RWPE1 (cell line): ENCODE data around the gene RTN4.

ENCODE experiments used
- CTCF ChIA-PET: fragments of 350-600 bp; sonication (Branson Sonifier 250); formaldehyde crosslinking; extraction: SDS; loops from one replicate; lab custom pipeline; 2021; lab: Yijun Ruan, JAX
- POLR2A ChIA-PET: fragments of 400-600 bp; formaldehyde crosslinking; extraction: SDS; loops from one replicate; lab custom pipeline; 2020; ENCODE audit warnings: antibody characterized with exemption; ENCODE audit not compliant: low non-redundant PET; lab: Yijun Ruan, JAX
- DNase-seq: peaks from one replicate; pipeline ENCODE4 v3.0.0; 2012; ENCODE audit warnings: low spot score
- H3K27ac ChIP-seq: fragments of 450-650 bp; 2 replicates; pipeline ENCODE4 v1.5.1; 2017
- TF ChIP-seq, protein P1 (sequence below): fragments of 450-650 bp; conservative IDR thresholded peaks from 2 replicates; pipeline ENCODE4 v1.5.1; 2017; ENCODE audit warnings: low read depth, mild to moderate bottlenecking

Gene RTN4

DNA sequence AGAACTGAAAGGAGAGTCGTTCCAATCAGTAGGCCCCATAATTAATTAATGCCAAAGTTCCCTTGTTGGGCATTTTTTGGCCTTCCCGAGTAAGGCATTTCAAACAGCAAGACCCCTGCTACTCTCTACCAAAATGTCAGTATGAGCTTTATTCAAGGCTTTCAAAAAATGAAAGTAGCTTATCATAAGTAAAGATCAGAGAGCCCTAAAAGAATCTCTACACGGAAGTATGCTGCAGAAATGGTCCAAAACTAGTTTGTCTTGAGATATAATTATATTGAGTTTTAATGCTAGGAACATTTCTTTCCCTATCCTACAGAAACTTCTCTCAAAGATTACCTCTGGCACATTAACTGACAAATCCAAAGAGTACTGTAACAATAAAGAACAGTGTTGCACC is 43.9 kb downstream of the RTN4 start:
- ChIA-PET POLR2A (no interaction called here), CTCF (interaction anchor here (0.6 to 0.9 kb wide), 2 partner anchors 42 to 43 kb away, joined by 3 read pairs; no protein-coding TSS in a partner anchor)
- no peak for DNase-seq
- TF ChIP-seq, protein P1, sequence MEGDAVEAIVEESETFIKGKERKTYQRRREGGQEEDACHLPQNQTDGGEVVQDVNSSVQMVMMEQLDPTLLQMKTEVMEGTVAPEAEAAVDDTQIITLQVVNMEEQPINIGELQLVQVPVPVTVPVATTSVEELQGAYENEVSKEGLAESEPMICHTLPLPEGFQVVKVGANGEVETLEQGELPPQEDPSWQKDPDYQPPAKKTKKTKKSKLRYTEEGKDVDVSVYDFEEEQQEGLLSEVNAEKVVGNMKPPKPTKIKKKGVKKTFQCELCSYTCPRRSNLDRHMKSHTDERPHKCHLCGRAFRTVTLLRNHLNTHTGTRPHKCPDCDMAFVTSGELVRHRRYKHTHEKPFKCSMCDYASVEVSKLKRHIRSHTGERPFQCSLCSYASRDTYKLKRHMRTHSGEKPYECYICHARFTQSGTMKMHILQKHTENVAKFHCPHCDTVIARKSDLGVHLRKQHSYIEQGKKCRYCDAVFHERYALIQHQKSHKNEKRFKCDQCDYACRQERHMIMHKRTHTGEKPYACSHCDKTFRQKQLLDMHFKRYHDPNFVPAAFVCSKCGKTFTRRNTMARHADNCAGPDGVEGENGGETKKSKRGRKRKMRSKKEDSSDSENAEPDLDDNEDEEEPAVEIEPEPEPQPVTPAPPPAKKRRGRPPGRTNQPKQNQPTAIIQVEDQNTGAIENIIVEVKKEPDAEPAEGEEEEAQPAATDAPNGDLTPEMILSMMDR, result no peak
- H3K27ac ChIP-seq, result no peak overlapping the region

DNA sequence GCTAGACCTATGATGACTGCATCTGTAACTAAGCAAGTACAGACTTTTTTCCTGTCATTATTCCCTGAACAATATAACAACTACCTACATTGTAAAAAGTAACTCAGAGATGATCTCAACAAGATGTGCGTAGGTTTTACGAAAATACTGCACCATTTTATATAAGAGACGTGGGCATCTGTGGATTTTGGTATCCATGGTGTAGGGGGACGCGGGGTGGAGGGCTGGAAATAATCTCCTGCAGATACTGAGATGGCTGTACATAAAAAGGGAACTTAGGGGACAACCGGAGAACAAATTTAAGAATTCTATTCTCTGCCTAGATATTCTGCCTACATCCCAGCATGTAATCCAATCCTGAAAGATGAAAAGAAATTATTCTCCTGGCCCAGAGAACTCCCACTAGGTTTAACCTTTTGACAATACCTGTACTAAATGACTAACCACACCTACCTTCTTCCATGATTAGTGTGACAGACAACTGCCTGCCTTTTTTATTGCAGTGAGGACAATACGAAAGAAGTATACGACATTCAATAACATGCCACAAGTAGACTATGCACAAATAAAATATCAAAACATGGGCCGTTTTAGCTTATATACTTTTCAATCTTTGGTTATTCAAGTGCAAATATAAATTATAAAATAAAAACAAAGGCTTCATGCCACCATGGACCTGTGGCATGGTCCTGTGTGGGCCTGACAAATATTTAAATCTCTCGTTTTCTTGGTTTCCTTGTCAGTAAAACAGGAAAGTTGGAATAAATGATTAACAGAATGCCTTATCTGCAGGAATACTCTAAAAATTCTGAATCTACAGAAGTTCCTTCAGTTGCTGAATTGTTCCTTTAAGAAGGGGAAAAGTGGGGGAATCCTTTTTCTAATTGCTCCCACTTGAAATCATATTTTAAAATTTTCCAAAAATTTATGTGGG is 46.3 kb downstream of the RTN4 start:
- DNase-seq, result no peak
- CTCF ChIA-PET, result interaction anchor here (1.2 kb wide), 1 partner anchor 9 kb away, joined by 3 read pairs; no protein-coding TSS in a partner anchor
- TF ChIP-seq, protein P1, result no peak
- H3K27ac ChIP-seq, result no peak overlapping the region
- POLR2A ChIA-PET, result no interaction called here

DNA sequence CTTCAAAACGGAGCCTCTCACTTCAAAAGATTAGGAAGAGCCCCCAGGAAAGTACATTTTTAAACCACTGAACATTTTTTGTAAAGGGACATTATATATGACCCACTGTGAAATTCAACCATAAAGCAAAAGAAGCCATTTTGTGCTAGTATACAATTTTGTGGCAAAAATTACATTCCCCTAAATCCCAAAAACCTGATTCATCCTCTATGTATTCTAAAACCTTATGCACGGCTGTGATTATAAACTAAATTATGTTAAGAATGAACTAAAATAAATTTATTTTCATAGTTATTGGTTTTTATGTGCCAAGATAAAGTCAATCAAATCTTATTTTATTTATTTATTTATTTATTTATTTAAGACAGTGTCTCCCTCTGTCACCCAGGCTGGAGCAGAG is 48.5 kb downstream of the RTN4 start:
- ChIA-PET CTCF (interaction anchor here (0.8 to 1.5 kb wide), 2 partner anchors 10 to 493 kb away, joined by 3 read pairs; no protein-coding TSS in a partner anchor), POLR2A (no interaction called here)
- H3K27ac ChIP-seq, result no peak overlapping the region
- TF ChIP-seq, protein P1, result no peak
- no peak for DNase-seq

DNA sequence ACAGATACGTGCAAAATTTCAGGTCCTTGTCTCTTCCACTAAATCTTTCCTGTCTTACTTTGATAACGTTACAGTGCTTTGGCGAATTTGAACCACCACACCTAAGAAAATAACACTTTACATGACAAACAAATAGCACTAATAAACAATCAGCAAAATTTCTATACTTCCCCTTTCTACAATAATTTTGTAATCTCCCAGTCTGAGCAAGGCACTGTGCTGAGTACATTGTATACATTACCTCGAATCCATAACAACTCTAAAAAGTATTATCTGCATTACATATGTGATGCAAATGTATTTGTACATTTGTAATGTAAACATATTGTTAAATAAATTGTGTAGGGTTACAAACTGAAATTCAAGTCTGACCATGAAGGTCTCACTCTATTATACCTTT is 49.9 kb downstream of the RTN4 start:
- ChIA-PET CTCF (interaction anchor here (0.5 kb wide), 1 partner anchor 7 kb away, joined by 3 read pairs; no protein-coding TSS in a partner anchor), POLR2A (no interaction called here)
- no peak overlapping the region for H3K27ac ChIP-seq
- DNase-seq, result no peak
- TF ChIP-seq, protein P1, result no peak

DNA sequence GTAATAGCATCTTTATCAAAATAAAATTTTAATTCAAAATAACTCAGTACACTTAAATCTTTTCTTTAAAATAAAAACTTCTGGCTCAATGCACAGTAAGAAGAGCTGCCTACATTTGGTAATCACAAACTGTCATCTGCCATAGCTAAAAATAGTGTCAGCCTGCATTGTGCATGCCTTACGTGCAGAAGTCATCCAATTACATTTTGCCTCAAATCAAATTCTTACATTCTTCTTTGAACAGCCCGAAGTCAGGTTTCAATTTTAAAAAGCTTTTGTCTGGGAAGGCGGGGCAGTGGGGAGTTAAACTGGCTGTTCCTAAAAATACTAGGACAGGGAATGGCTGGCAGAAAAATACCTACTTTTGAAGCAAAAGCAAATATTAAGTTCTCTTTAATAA is 51.1 kb downstream of the RTN4 start:
- DNase-seq, result peak; percentile 13
- TF ChIP-seq, protein P1, result no peak
- no peak overlapping the region for H3K27ac ChIP-seq
- ChIA-PET POLR2A (interaction anchor here (0.6 kb wide), 1 partner anchor 1014 kb away, joined by 3 read pairs; no protein-coding TSS in a partner anchor), CTCF (interaction anchor here (0.6 to 0.7 kb wide), 2 partner anchors 16 to 892 kb away, joined by 3 to 4 read pairs; no protein-coding TSS in a partner anchor)

DNA sequence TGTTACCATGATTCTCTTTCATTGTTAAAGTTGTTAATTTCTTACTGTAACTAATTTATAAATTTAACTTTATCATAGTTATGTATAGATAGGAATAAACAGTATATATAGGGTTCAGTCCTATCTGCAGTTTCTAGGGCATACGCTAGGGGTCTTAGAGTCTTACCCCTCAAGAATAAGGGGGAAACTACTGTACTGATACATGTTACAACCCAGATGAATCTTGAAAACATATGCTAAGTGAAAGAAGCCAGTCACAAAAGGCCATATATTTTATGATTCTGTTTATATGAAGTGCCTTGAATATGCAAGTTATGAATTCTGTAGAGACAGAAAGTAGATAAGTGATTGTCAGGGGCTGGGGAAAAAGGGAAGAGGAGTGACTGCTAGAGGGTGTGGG is 52.4 kb downstream of the RTN4 start:
- TF ChIP-seq, protein P1, result no peak
- no peak for DNase-seq
- ChIA-PET CTCF (no interaction called here), POLR2A (no interaction called here)
- no peak overlapping the region for H3K27ac ChIP-seq
